ENCODE measurements around the gene NUDT7.

Gene NUDT7

GRCh38 chr16:77775911-77776909 is 53.9 kb downstream of the NUDT7 start:
- in situ Hi-C loops (cut with HindIII; ENCODE audit: low sequenced_read_pairs), result no loop called here

- in situ Hi-C loops (cut with HindIII; ENCODE audit: low sequenced_read_pairs), result no loop called here
Measured at GRCh38 chr16:77777745-77778144, 55.4 kb downstream of the NUDT7 start.

- in situ Hi-C loops (cut with HindIII; ENCODE audit: low sequenced_read_pairs), result no loop called here
Measured at GRCh38 chr16:77780378-77780837, 58.1 kb downstream of the NUDT7 start.

- in situ Hi-C loops (cut with HindIII; ENCODE audit: low sequenced_read_pairs), result no loop called here
Measured at GRCh38 chr16:77781091-77781490, 58.8 kb downstream of the NUDT7 start.

GRCh38 chr16:77782694-77783093 is 60.4 kb downstream of the NUDT7 start:
- in situ Hi-C loops (cut with HindIII; ENCODE audit: low sequenced_read_pairs), result no loop called here

GRCh38 chr16:77784441-77785372 is 62.4 kb downstream of the NUDT7 start:
- in situ Hi-C loops (cut with HindIII; ENCODE audit: low sequenced_read_pairs), result no loop called here

- in situ Hi-C loops (cut with HindIII; ENCODE audit: low sequenced_read_pairs), result no loop called here
Measured at GRCh38 chr16:77785373-77785764, 63.1 kb downstream of the NUDT7 start.

GRCh38 chr16:77786186-77786847 is 64.0 kb downstream of the NUDT7 start:
- in situ Hi-C loops (cut with HindIII; ENCODE audit: low sequenced_read_pairs), result no loop called here

GRCh38 chr16:77787452-77787851 is 65.1 kb downstream of the NUDT7 start:
- in situ Hi-C loops (cut with HindIII; ENCODE audit: low sequenced_read_pairs), result no loop called here

GRCh38 chr16:77788181-77789084 is 66.1 kb downstream of the NUDT7 start, which contains the start of gene VAT1L:
VAT1L (plus strand) TSS chr16:77788564; CDS start chr16:77788683, 119 bp downstream.
- in situ Hi-C loops (cut with HindIII; ENCODE audit: low sequenced_read_pairs), result no loop called here

GRCh38 chr16:77789085-77790008 is 67.0 kb downstream of the NUDT7 start:
- in situ Hi-C loops (cut with HindIII; ENCODE audit: low sequenced_read_pairs), result loop anchor here (5.0 kb wide), 1 partner anchor 83 kb away; no protein-coding TSS in a partner anchor

GRCh38 chr16:77790009-77790372 is 67.7 kb downstream of the NUDT7 start:
- in situ Hi-C loops (cut with HindIII; ENCODE audit: low sequenced_read_pairs), result loop anchor here (5.0 kb wide), 1 partner anchor 82 kb away; no protein-coding TSS in a partner anchor

- in situ Hi-C loops (cut with HindIII; ENCODE audit: low sequenced_read_pairs), result loop anchor here (5.0 kb wide), 1 partner anchor 81 kb away; no protein-coding TSS in a partner anchor
Measured at GRCh38 chr16:77790912-77791311, 68.6 kb downstream of the NUDT7 start.

Measured in endothelial cell of hepatic sinusoid (primary cell).